GM18907 (cell line): ENCODE data around the gene RIMBP2.
"Not testable (repeated sequence)": the region's sequence is repeated elsewhere in the genome, so short reads cannot be mapped to it uniquely, and the experiment has no call there.

ENCODE experiments used
- ATAC-seq: cut with Tn5 transposase; IDR thresholded peaks from one replicate; pipeline ENCODE4 v1.9.1; 2021; ENCODE audit warnings: mild to moderate bottlenecking, moderate library complexity; ENCODE audit not compliant: unreplicated experiment

The RIMBP2 gene

GRCh38 chr12:130706311-130706710 is 9.8 kb downstream of the RIMBP2 start:
- ATAC-seq: no peak

DNA sequence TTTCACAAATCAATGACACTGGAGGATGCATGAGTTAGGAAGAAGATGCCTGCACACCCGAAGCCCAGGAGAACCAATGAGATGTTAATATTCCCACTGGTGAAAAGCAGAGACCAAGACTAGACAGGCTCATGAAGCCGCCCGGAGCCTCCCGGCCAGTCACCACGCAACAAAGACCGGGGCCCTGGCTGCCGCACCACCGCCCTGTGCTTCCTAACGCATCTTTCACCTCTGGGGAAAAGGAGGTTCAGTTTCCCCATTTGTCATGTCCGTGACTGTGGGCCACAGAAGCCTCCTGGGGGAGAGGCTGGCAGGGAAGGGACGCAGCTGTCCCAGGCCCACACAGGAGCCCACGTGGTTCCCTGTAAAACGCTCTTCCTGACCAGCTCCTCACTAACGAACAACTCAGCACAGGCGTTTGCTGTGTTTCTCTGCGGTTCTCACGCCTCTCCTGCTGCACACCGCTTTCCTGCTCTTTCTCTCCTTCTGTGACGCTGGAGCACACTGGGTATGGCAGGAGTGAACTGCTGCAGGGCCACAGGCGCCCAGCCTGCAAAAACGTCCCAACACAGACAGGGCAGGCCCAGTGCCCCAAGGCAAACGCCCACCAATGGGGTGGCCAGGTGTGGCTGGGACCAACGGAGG is 10.8 kb downstream of the RIMBP2 start:
- no peak for ATAC-seq

DNA sequence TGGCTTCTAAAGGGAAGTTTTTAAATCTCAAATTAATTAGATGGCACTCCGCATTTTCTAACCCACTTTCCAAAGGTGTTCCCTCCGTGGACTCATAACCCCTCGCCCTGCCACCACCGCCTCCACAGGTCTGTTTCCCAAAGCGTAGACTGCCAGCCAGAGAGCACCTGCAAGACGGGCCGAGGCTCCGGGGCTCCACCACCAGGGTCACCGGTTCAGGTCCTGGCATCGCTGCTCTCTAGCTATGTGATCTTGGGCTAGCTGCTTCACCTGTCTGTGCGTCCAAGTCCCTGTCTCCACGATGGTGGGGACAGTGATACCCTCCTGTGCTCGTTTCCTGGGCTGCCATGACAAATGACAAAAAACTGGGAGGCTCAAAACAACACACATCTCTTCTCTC is 11.5 kb downstream of the RIMBP2 start:
- no peak for ATAC-seq

DNA sequence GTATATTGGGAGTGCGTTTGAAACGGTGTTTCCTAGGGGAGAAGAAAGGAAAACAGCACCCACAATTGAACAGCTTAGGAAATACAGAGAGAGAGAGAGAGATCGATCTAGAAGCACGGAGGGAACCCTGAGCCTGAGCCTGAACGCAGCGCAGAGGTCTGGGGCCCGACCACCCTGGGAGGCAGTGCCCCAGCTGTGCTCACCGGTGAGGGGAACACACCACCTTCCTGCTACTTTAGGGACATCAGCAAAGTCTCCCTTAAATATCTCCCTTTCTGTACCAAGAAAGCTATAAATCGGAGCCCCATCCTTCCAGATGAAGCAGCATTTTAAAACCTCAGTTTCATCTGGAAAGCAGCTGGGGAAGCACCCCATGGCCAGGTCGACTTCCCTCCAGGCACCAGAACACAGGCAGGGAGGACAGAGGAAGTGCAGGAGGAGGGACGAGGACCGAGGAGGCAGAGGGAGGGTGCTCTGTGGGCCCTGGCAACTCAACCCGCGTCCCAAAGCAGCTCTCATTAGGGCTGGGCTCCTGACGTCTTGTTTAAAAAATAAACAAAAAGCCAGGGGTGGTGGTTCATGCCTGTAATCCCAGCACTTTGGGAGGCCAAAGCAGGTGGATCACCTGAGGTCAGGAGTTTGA is 12.2 kb downstream of the RIMBP2 start:
- ATAC-seq: no peak

DNA sequence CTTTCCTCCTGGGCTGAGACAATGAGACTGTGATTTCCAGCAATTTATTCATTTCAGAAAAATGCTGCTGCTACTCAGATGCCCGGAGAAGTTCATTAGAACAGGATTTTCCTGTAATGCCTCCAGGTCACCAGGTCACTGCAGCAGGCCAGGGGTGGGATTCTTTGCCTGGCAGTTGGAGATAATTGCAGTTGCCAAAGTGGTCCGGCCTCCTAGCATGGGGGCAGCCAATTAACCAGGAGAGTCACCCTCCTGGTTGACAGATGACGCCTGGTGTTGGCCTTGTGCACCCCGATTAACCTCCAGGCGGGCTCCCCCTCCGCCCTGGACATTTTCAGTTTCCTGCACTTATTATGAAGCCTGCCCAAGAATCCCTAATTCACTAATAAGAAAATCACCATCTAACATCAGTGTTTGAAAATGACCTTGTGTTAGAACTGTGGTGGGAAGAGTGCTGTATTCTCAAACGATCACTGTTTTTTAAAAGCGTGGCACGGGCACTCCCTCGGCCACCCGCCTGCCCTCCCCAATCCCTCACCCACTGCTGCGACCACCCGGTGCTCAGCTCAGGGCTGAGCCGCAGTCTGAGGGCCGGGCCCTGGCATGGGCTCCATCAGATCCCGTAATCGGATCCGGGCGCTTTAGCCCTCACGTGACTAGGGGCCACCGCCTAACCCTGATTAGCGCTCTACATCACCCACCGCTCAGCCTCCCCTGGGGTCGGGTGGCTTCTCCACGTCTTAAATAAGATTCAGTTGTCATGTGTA is 12.9 kb downstream of the RIMBP2 start:
- no peak for ATAC-seq

DNA sequence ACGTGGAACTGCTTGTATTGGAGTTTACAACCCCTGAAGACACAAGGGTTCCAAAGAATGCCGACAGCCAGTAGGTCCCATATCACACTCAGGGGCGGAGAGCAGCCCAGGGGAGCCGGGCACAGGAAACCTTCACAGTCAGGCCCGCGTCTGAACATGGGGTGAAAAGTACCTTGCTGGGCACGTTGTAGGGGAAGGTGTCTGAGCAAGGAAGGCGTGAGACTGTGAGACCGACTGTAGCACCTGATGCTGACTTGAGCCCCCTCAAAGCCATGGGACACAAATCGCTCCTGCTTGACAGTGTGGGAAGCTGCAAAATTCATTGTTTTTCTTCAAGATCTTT is 14.7 kb downstream of the RIMBP2 start:
- no peak for ATAC-seq

DNA sequence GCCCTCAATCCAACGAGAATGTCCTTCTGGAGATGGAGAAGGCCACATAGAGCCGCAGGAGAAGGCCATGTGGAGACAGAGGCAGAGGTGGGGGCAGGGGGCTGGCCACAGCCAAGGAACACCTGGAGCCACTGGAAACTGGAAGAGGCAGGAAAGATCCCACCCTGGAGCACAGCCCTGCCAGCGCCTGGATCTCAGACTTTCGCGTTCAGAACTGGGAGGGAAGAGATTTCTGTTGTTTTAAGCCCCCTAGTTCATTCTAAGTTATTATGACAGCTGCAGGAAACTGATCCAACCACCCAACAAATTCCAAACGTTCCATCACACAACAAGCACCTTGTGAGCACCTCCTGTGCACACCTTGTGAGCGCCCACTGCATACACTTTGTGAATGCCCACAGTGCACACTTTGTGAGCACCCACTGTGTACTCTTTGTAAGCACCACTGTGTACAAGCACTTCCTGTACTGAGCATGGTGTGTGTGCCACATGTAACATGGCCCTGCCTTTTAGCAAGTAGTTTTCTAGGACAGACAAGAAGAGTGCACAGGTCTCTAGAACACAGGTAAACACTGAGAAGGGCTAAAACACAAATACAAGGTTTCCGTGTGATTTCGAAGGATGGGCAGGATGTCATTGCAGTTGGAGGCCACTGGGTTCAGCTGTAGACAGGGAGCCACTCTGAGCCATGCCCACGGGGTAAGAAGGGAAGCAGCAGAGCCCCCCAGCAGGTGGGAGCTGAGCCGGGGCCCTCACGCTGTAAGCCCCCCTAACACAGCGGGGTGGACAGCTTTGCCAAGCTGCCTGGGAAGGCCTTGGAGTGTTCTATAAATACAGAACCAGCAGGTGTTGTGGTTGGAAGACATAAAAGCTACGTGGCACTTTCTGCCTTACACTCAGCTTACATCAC is 15.4 kb downstream of the RIMBP2 start:
- ATAC-seq: no peak

DNA sequence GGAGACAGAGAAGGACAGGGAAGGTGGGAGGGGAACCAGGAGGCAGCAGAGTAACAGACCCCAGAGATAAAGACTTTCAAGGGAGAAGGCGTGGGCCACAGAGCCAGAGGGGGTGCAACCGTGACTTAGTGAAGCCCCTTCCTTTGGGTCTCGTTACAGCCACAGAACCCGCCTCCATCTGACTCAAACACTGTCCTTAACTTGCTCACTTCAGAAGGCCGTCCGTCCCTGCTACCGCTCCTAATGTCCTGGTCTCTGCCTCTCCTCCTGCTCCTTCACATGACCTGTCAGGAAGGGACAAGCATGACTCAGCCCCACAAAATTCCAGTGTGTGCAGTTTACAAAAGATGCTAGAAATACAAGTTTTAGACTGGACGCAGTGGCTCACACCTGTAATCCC is 18.0 kb downstream of the RIMBP2 start:
- ATAC-seq: no peak

GRCh38 chr12:130696379-130697100 is 19.6 kb downstream of the RIMBP2 start:
- no peak for ATAC-seq

- ATAC-seq: no peak
These were observed 21.0 kb downstream of the RIMBP2 start for GRCh38 chr12:130695061-130695460.

DNA sequence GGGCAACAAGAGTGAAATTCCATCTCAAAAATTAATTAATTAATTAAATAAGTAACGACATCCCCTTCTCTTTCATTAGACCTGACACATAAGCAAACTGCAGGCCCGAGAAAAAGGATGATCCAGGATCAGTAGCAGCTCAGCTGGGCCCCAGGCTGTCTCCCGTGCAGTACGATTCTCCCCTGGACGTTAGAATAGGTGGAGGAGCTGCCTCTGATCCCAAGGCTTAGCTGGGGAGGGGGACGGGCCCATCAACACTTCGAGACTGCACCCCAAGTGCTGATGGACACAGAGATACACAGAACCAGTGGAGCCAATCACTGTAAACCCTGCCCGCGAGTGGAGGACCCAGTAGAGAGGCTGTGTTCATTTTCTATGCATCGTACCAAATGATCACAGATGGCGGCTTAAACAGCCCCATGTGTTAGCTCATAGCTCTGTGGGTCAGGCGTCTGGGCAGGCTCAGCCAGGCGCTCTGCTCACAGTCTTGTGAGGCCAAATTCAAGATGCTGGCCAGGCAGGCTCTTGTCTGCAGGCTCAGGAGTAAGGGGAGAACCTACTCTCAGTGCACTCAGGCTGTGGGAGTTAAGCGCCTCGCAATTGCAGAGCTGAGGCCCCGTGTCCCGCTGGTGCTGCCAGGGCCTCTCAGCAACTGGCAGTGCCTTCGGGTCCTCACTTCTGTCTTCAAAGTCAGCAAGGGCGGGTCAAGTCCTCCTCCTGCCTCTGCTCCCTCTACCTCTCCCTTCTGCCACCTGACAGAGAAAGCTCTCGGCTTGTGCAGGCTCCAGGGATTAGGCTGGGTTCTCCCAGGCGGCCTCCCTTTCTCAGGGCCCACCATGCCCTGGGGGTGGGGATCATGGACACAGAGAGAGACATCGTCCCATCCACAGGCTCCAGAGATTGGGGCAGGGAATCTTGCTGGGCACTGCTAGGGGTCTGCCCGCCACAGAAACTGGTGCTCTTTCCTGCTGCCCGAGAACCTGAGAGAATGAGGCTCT is 26.4 kb downstream of the RIMBP2 start:
- ATAC-seq: no peak

DNA sequence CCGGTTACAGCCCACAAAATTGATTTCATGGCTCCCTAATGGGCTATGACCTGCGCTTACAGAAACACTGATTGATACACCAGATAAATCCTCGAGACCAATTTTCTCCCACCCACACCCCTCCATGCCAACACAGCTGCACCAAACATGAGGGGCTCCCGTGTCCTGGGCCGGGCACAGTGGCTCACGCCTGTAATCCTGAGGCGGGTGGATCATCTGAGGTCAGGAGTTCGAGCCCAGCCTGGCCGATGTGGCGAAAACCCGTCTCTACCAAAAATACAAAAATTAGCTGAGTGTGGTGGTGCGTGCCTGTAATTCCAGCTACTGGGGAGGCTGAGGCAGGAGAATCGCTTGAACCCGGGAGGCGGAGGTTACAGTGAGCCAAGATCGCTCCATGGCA is 27.1 kb downstream of the RIMBP2 start:
- ATAC-seq: not testable (repeated sequence)

DNA sequence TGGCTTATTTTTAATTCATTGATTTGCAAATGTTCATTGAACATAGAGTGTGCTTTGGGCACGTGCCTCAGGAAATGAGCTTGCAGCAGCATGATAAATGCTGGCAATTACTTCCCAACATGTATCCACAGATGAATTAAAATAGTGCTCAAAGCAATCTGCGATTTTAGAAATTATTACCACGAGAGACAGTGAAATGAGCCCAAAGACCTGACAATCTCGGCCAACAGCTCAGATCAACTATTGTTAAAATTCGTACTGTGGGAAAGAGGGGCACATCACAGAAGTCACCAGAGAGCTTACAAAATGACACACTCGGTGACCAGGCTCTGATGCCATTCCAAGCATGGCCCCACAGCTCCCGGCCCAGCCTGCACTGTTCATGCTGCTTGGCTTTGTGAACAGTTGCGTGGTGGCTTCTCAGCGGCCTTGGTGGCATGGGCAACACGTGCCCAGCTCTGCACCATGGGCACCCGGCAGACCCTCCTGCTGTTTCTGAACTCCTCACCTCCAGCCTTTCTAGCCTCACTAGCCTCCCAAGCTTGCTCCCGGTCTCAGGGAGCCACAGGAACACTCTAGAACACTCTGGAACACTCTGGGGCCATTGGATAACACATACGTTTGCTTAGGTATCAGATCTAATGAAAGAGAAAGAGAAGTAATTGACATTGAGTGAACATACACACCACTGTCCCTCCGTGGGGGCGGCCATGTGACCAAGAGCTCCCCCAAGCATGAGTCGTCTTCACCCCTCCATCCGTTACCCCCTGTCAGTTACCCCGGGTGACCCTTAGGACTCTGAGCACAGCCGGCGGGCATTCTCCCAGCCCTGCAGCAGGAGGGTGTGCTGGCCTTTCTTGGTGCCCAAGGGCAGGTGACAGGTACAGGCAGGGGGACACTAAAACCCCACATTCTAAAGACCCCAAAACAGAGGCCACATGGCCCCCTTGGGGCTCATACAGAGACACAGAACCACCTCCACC is 28.0 kb downstream of the RIMBP2 start:
- no peak for ATAC-seq

GRCh38 chr12:130687190-130687589 is 28.9 kb downstream of the RIMBP2 start:
- ATAC-seq: no peak

DNA sequence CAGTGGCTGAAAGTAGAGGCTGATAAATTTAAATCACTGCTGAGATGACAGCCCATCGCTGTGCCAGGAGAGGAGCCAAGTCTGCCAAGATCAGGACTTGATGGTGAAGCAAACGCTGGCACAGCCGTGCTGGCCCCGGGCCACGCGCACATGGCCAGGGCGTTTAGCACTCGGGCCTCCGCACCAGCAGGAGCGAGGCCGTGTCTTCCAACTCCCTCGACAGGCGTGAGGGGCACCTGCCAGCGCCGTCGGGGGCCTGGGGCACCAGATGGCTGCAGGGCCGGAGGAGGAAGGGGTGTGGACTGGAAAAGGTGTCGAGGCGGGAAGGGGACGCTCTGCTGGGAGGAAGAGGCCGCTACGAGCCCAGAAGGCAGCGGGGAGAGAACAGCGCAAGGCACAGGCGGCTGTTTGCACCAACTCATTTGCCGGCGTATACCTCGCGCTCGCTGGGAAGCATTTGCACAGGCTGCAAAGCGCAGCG is 29.5 kb downstream of the RIMBP2 start:
- ATAC-seq: no peak

DNA sequence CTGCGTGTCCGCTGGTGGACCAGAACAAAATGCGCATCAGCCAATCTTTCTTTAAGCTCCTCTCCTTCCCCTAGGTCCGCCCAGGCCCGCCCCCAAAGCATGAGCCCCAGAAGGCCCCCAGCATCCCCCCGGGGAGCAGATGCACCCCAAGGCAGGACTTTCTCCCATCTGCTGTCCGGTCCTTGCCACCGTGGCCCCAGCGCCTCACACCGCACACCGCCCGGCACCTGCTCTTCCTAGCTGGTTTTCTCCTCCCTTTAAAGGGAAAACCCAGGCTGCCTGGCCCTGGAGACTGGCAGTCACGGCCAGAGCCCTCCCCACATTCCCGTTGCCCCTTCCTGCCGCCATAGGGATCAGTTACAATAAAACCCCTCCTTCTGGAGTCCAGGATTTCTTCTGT is 30.2 kb downstream of the RIMBP2 start:
- ATAC-seq: no peak

GRCh38 chr12:130685250-130685787 is 30.8 kb downstream of the RIMBP2 start:
- ATAC-seq: no peak

DNA sequence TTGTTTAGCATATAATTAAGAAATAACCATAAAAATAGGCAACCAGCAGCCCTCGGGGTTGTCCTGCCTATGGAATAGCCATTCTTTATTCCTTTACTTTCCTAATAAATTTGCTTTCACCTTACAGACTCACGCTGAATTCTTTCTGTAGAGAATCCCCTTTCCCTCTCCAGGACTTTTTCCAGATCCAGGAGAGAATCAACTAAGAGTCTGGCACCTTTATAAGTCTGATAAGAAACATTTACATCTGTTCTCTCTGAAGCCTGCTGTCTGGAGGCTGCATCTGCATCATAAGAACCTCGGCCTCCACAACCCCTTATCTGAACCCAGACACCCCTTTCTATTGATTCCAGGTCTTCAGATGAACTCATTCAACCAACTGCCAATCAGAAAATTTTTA is 32.3 kb downstream of the RIMBP2 start:
- ATAC-seq: no peak
